Raji (cell line): ENCODE data around the gene PLXNA1.

Source experiments
- POLR2A ChIP-seq: IDR thresholded peaks from 2 replicates; pipeline ENCODE4 v1.6.1; 2011; ENCODE audit warnings: low read depth, low read length, control low read depth; ENCODE audit not compliant: insufficient read depth

Gene PLXNA1

GRCh38 chr3:126959136-126959920, 23.6 kb upstream of the PLXNA1 start:
- no peak for TF ChIP-seq POLR2A

GRCh38 chr3:126959921-126960603, 22.9 kb upstream of the PLXNA1 start:
- no peak for TF ChIP-seq POLR2A

GRCh38 chr3:126960604-126960995, 22.3 kb upstream of the PLXNA1 start:
- TF ChIP-seq POLR2A: no peak

- no peak for TF ChIP-seq POLR2A
These were observed 21.6 kb upstream of the PLXNA1 start for GRCh38 chr3:126961191-126961790.

- TF ChIP-seq POLR2A: no peak
These were observed 21.0 kb upstream of the PLXNA1 start for GRCh38 chr3:126961791-126962461.

GRCh38 chr3:126962756-126963155, 20.2 kb upstream of the PLXNA1 start:
- no peak for TF ChIP-seq POLR2A

GRCh38 chr3:126963261-126964190, 19.4 kb upstream of the PLXNA1 start:
- TF ChIP-seq POLR2A: no peak

- TF ChIP-seq POLR2A: no peak
These were observed 18.7 kb upstream of the PLXNA1 start for GRCh38 chr3:126964261-126964660.

- no peak for TF ChIP-seq POLR2A
These were observed 18.0 kb upstream of the PLXNA1 start for GRCh38 chr3:126964950-126965349.

GRCh38 chr3:126965526-126966080, 17.3 kb upstream of the PLXNA1 start:
- TF ChIP-seq POLR2A: no peak

GRCh38 chr3:126967386-126967785, 15.5 kb upstream of the PLXNA1 start:
- no peak for TF ChIP-seq POLR2A

GRCh38 chr3:126968391-126969390, 14.2 kb upstream of the PLXNA1 start:
- no peak for TF ChIP-seq POLR2A

- no peak for TF ChIP-seq POLR2A
These were observed 13.3 kb upstream of the PLXNA1 start for GRCh38 chr3:126969586-126969985.
